IMR-90 (cell line): ENCODE measurements around the gene PIP5K1C.

Experiments
- BHLHE40 ChIP-seq: fragments of 150-350 bp; IDR thresholded peaks from 2 replicates; pipeline ENCODE4 v1.6.1; 2016; ENCODE audit warnings: mild to moderate bottlenecking, low read depth, low read length
- CEBPB ChIP-seq: IDR thresholded peaks from 2 replicates; pipeline ENCODE4 v1.6.1; 2012; ENCODE audit warnings: low read depth, low read length, improper control_type of control experiment
- CHD1 ChIP-seq: IDR thresholded peaks from 2 replicates; pipeline ENCODE4 v1.6.1; 2012; ENCODE audit warnings: low read depth, low read length, improper control_type of control experiment
- FOS ChIP-seq: fragments of 150-350 bp; IDR thresholded peaks from 2 replicates; pipeline ENCODE4 v1.6.1; 2016; ENCODE audit warnings: low read depth, low read length
- MAFK ChIP-seq: IDR thresholded peaks from 2 replicates; pipeline ENCODE4 v1.6.1; 2012; ENCODE audit warnings: low read depth, low read length, improper control_type of control experiment
- MAZ ChIP-seq: IDR thresholded peaks from 2 replicates; pipeline ENCODE4 v1.6.1; 2012; ENCODE audit warnings: low read depth, mild to moderate bottlenecking, low read length, improper control_type of control experiment, moderate library complexity, borderline replicate concordance
- MXI1 ChIP-seq: IDR thresholded peaks from 2 replicates; pipeline ENCODE4 v1.6.1; 2012; ENCODE audit warnings: low read depth, mild to moderate bottlenecking, low read length, moderate library complexity, borderline replicate concordance
- NFE2L2 ChIP-seq: fragments of 150-350 bp; IDR thresholded peaks from 2 replicates; pipeline ENCODE4 v1.6.1; 2016; ENCODE audit warnings: low read depth, mild to moderate bottlenecking, low read length
- POLR2A ChIP-seq: IDR thresholded peaks from 2 replicates; pipeline ENCODE4 v1.6.1; 2012; ENCODE audit warnings: mild to moderate bottlenecking, low read depth, low read length
- RAD21 ChIP-seq: IDR thresholded peaks from 2 replicates; pipeline ENCODE4 v1.6.1; 2012; ENCODE audit warnings: low read length, improper control_type of control experiment
- RFX5 ChIP-seq: IDR thresholded peaks from 2 replicates; pipeline ENCODE4 v1.8.0; 2012; ENCODE audit warnings: low read depth, mild to moderate bottlenecking, low read length, moderate library complexity
- SMC3 ChIP-seq: fragments of 150-350 bp; IDR thresholded peaks from 2 replicates; pipeline ENCODE4 v1.6.1; 2016; ENCODE audit warnings: low read depth, mild to moderate bottlenecking, antibody characterized with exemption, low read length, moderate library complexity
- TF ChIP-seq, protein P1 (sequence below): conservative IDR thresholded peaks from 2 replicates; pipeline ENCODE4 v1.5.1; 2012; ENCODE audit warnings: mild to moderate bottlenecking, low read depth, low read length, improper control_type of control experiment
- TF ChIP-seq, protein P2 (sequence below): fragments of 150-350 bp; IDR thresholded peaks from 2 replicates; pipeline ENCODE4 v1.6.1; 2017; ENCODE audit warnings: mild to moderate bottlenecking, antibody characterized with exemption, low read length, low read depth

DNA sequence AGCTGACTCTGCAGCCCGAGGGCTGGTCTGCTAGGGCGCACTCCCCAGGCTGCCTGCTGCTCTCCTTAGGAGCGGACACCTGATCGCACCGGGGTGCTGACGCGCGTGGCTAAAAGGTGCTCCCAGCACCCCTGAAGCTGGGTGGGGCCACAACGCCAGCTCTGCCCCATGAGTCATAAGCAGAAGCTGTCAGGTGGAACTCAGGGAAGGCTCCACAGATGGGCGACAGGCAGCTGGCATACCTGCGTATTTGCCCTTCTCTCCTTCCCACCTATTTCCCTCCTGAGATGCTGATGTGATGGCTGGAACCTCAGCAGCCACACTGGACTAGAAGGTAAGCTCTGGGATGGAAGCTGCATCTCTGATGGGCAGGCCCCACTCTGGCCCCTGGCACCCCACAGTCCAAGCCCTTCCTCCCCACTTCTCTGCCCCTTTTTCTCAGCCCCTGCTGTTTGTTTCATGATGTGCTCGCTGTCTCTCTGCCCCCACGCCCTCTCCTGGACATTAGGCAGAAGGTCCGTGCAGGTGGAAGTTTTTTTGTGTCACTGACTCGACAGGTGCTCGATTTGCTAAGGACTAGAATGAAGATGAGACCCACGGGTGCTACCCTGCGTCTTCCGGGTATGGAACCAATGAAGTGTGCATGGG is 43.4 kb downstream of the PIP5K1C start:
- TF ChIP-seq, protein P1, sequence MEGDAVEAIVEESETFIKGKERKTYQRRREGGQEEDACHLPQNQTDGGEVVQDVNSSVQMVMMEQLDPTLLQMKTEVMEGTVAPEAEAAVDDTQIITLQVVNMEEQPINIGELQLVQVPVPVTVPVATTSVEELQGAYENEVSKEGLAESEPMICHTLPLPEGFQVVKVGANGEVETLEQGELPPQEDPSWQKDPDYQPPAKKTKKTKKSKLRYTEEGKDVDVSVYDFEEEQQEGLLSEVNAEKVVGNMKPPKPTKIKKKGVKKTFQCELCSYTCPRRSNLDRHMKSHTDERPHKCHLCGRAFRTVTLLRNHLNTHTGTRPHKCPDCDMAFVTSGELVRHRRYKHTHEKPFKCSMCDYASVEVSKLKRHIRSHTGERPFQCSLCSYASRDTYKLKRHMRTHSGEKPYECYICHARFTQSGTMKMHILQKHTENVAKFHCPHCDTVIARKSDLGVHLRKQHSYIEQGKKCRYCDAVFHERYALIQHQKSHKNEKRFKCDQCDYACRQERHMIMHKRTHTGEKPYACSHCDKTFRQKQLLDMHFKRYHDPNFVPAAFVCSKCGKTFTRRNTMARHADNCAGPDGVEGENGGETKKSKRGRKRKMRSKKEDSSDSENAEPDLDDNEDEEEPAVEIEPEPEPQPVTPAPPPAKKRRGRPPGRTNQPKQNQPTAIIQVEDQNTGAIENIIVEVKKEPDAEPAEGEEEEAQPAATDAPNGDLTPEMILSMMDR: no peak
- TF ChIP-seq RFX5: no peak
- no peak for TF ChIP-seq MAFK
- TF ChIP-seq POLR2A: no peak
- TF ChIP-seq CEBPB: no peak
- no peak for TF ChIP-seq RAD21
- TF ChIP-seq, protein P2, sequence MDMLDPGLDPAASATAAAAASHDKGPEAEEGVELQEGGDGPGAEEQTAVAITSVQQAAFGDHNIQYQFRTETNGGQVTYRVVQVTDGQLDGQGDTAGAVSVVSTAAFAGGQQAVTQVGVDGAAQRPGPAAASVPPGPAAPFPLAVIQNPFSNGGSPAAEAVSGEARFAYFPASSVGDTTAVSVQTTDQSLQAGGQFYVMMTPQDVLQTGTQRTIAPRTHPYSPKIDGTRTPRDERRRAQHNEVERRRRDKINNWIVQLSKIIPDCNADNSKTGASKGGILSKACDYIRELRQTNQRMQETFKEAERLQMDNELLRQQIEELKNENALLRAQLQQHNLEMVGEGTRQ: no peak
- TF ChIP-seq BHLHE40: no peak
- no peak for TF ChIP-seq NFE2L2
- TF ChIP-seq SMC3: no peak
- no peak for TF ChIP-seq CHD1
- TF ChIP-seq FOS: no peak
- no peak for TF ChIP-seq MAZ
- TF ChIP-seq MXI1: no peak
